GM23338 (cell line): ENCODE results near the gene TUBGCP4.

Experiments used
- CREB1 ChIP-seq: fragments of 250-450 bp; sonication (Bioruptor Pico); IDR thresholded peaks from 2 replicates; pipeline ENCODE4 v1.5.0; 2020; ENCODE audit warnings: low read depth, mild to moderate bottlenecking, moderate library complexity
- CTCF ChIP-seq, 2 experiments: fragments of 200-600 bp in 1 of 2; sonication (generic) in 1 of 2; conservative IDR thresholded peaks; 2 replicates each; pipeline versions ENCODE4 v1.5.1 to v1.6.1; 2016 to 2017; ENCODE audit warnings: antibody characterized with exemption in 2 of 2, low read depth in 2 of 2, mild to moderate bottlenecking in 2 of 2, moderate library complexity in 1 of 2
- EZH2 ChIP-seq: fragments of 200-600 bp; sonication (generic); IDR thresholded peaks from one replicate; pipeline ENCODE4 v1.8.0; 2017; ENCODE audit warnings: antibody characterized with exemption, mild to moderate bottlenecking, low read depth; ENCODE audit not compliant: unreplicated experiment
- EZH2phosphoT487 ChIP-seq: fragments of 200-600 bp; sonication (generic); IDR thresholded peaks from one replicate; pipeline ENCODE4 v1.8.1; 2018; ENCODE audit warnings: antibody characterized with exemption; ENCODE audit not compliant: unreplicated experiment
- NANOG ChIP-seq: IDR thresholded peaks from 2 replicates; pipeline ENCODE4 v1.6.1; 2016; ENCODE audit warnings: antibody characterized with exemption, borderline replicate concordance
- POLR2AphosphoS5 ChIP-seq: IDR thresholded peaks from 2 replicates; pipeline ENCODE4 v1.6.1; 2016; ENCODE audit warnings: antibody characterized with exemption, low read depth
- REST ChIP-seq: IDR thresholded peaks from one replicate; pipeline ENCODE4 v1.6.1; 2018; ENCODE audit warnings: antibody characterized with exemption; ENCODE audit not compliant: unreplicated experiment
- STAT1 ChIP-seq: IDR thresholded peaks from one replicate; pipeline ENCODE4 v1.6.1; 2016; ENCODE audit warnings: antibody characterized with exemption; ENCODE audit not compliant: unreplicated experiment
- ZNF114 ChIP-seq: fragments of 250-450 bp; sonication (Bioruptor Pico); IDR thresholded peaks from 2 replicates; pipeline ENCODE4 v1.5.0; 2020; ENCODE audit warnings: mild to moderate bottlenecking, moderate library complexity
- ZNF331 ChIP-seq: fragments of 250-450 bp; sonication (Bioruptor Pico); IDR thresholded peaks from 2 replicates; pipeline ENCODE4 v1.5.0; 2020; ENCODE audit warnings: low read depth, mild to moderate bottlenecking, moderate library complexity
- ZNF462 ChIP-seq: fragments of 250-450 bp; sonication (Bioruptor Pico); IDR thresholded peaks from 2 replicates; pipeline ENCODE4 v1.5.0; 2020; ENCODE audit warnings: mild to moderate bottlenecking, moderate library complexity

- TF ChIP-seq CTCF (conservative IDR thresholded peaks at IDR 0.05; ENCODE audit: low read depth in 2 of 2) (no peak), REST (no peak), EZH2 (no peak), POLR2AphosphoS5 (no peak), ZNF114 (CRISPR knock-in tag) (no peak), CREB1 (no peak), EZH2phosphoT487 (no peak), STAT1 (no peak), ZNF331 (no peak), ZNF462 (CRISPR knock-in tag) (no peak), NANOG (no peak)
Measured at GRCh38 chr15:43361313-43361903, 9.5 kb upstream of the TUBGCP4 start.
